ENCODE results near the gene RHD. TPM values are rescaled to one million over a fixed set of nuclear protein-coding genes. Genes with fewer than 3 reads are reported as not detected.
"Not testable (repeated sequence)": the region's sequence is repeated elsewhere in the genome, so short reads cannot be mapped to it uniquely, and the experiment has no call there.

Gene RHD
- total RNA-seq: not detected in 2 replicates

- DNase-seq (ENCODE audit: low read depth, low spot score): not testable (repeated sequence)
These were observed at the start of gene RHD for GRCh38 chr1:25272238-25272637. Gene RHD, plus strand, starts transcription at chr1:25272509. Its CDS starts 39 bp downstream, at chr1:25272548.

GRCh38 chr1:25222606-25223005 lies 49.7 kb upstream of the RHD start:
- DNase-seq (ENCODE audit: low read depth, low spot score): no peak

GRCh38 chr1:25223471-25223870 lies 48.8 kb upstream of the RHD start:
- DNase-seq (ENCODE audit: low read depth, low spot score): no peak

GRCh38 chr1:25232027-25232865 lies 40.1 kb upstream of the RHD start, which contains the start of gene SYF2:
Gene SYF2, minus strand, starts transcription at chr1:25232502. Its CDS starts 35 bp downstream, at chr1:25232467.
- DNase-seq (ENCODE audit: low read depth, low spot score): peak; percentile 66

- peak; percentile 52 for DNase-seq (ENCODE audit: low read depth, low spot score)
These were observed 39.2 kb upstream of the RHD start for GRCh38 chr1:25232866-25233784.

GRCh38 chr1:25235411-25235810 lies 36.9 kb upstream of the RHD start:
- not testable (repeated sequence) for DNase-seq (ENCODE audit: low read depth, low spot score)

- not testable (repeated sequence) for DNase-seq (ENCODE audit: low read depth, low spot score)
These were observed 36.0 kb upstream of the RHD start for GRCh38 chr1:25236261-25236660.

GRCh38 chr1:25238046-25238445 lies 34.3 kb upstream of the RHD start:
- DNase-seq (ENCODE audit: low read depth, low spot score): no peak

- peak; percentile 62 for DNase-seq (ENCODE audit: low read depth, low spot score)
These were observed 32.4 kb upstream of the RHD start for GRCh38 chr1:25239681-25240541.

- DNase-seq (ENCODE audit: low read depth, low spot score): no peak
These were observed 28.4 kb upstream of the RHD start for GRCh38 chr1:25243907-25244306.

- DNase-seq (ENCODE audit: low read depth, low spot score): no peak
These were observed 26.9 kb upstream of the RHD start for GRCh38 chr1:25245393-25245792.

- no peak for DNase-seq (ENCODE audit: low read depth, low spot score)
These were observed 26.3 kb upstream of the RHD start for GRCh38 chr1:25245809-25246599.

GRCh38 chr1:25246600-25247023 lies 25.7 kb upstream of the RHD start:
- DNase-seq (ENCODE audit: low read depth, low spot score): no peak

GRCh38 chr1:25247024-25247828 lies 25.1 kb upstream of the RHD start, which contains the start of gene RSRP1:
Gene RSRP1, minus strand, starts transcription at chr1:25247454. Its CDS starts 491 bp downstream, at chr1:25246963.
- peak; percentile 87 for DNase-seq (ENCODE audit: low read depth, low spot score)

GRCh38 chr1:25247829-25248754 lies 24.2 kb upstream of the RHD start:
- DNase-seq (ENCODE audit: low read depth, low spot score): no peak

GRCh38 chr1:25253911-25254310 lies 18.4 kb upstream of the RHD start:
- no peak for DNase-seq (ENCODE audit: low read depth, low spot score)

GRCh38 chr1:25255706-25256577 lies 16.4 kb upstream of the RHD start:
- no peak for DNase-seq (ENCODE audit: low read depth, low spot score)
